B cell (primary cell): ENCODE results near the gene ZNF638. TPM values are rescaled to one million over a fixed set of nuclear protein-coding genes. Genes with fewer than 3 reads are reported as not detected.

Experiments
- ATAC-seq: fragments of 200-7000 bp; cut with Tn5 transposase; one replicate; pipeline ENCODE4 v1.10.0; 2021; ENCODE audit warnings: low read depth, mild to moderate bottlenecking, moderate number of reproducible peaks, moderate library complexity
- CTCF ChIA-PET: fragments of 350-600 bp; sonication (Branson Sonifier 250); formaldehyde crosslinking; loops from one replicate; lab custom pipeline; 2021; ENCODE audit warnings: antibody characterized with exemption, inconsistent platforms; lab: Charles Lee
- POLR2A ChIA-PET: fragments of 350-600 bp; sonication (Branson Sonifier 250); formaldehyde crosslinking; loops from one replicate; lab custom pipeline; 2021; ENCODE audit warnings: antibody characterized with exemption; lab: Charles Lee
- DNase-seq: peaks from one replicate; pipeline ENCODE4 v3.0.0; 2013
- H2AFZ ChIP-seq: 2 replicates; pipeline ENCODE4 v1.6.1; 2012; ENCODE audit warnings: mild to moderate bottlenecking, low read depth, low read length; ENCODE audit not compliant: insufficient read depth, poor library complexity, severe bottlenecking
- H3K27ac ChIP-seq, 2 donors: 1 replicate in 1 of 2; 2 replicates in 1 of 2; pipeline ENCODE4 v1.5.1; 2012 to 2013; ENCODE audit warnings: low read length in 2 of 2, mild to moderate bottlenecking in 2 of 2, moderate library complexity in 1 of 2
- H3K27me3 ChIP-seq, 4 experiments: fragments of 200-600 bp in 1 of 4; sonication (generic) in 1 of 4; replicated peaks in 1 of 4; 1 replicate in 2 of 4; 2 replicates in 2 of 4; pipeline versions ENCODE4 v1.6.1 to v1.7.0; 2013 to 2016; ENCODE audit warnings: low read length in 3 of 4, mild to moderate bottlenecking in 2 of 4, mixed read lengths in 1 of 4, moderate library complexity in 1 of 4; ENCODE audit not compliant: insufficient read depth in 4 of 4, control insufficient read depth in 3 of 4; ENCODE audit errors: control extremely low read depth in 1 of 4
- H3K36me3 ChIP-seq, 2 experiments: replicated peaks in 1 of 2; 1 replicate in 1 of 2; 2 replicates in 1 of 2; pipeline versions ENCODE4 v1.6.1 to v1.7.1; 2013; ENCODE audit warnings: low read length in 1 of 2; ENCODE audit not compliant: insufficient read depth in 2 of 2, control insufficient read depth in 1 of 2; ENCODE audit errors: control extremely low read depth in 1 of 2, extremely low read depth in 1 of 2
- H3K4me1 ChIP-seq, 2 donors: fragments of 200-600 bp in 1 of 2; sonication (generic) in 1 of 2; 1 replicate in 1 of 2; 2 replicates in 1 of 2; pipeline versions ENCODE4 v1.5.1 to v1.6.1; 2013 to 2017; ENCODE audit warnings: low read length in 2 of 2; ENCODE audit not compliant: control insufficient read depth in 2 of 2, insufficient read depth in 2 of 2
- H3K4me2 ChIP-seq: replicated peaks from 2 replicates; pipeline ENCODE3; 2012; ENCODE audit warnings: mild to moderate bottlenecking, low read depth, low read length; ENCODE audit not compliant: poor library complexity, severe bottlenecking
- H3K4me3 ChIP-seq, 5 experiments: fragments of 200-600 bp in 1 of 5; sonication (generic) in 1 of 5; 1 replicate in 3 of 5; 2 replicates in 2 of 5; pipeline versions ENCODE4 v1.5.1 to v1.7.0; 2011 to 2016; ENCODE audit warnings: low read length in 4 of 5, mild to moderate bottlenecking in 4 of 5, low read depth in 2 of 5, control low read depth in 1 of 5, moderate library complexity in 1 of 5; ENCODE audit not compliant: insufficient read depth in 1 of 5; ENCODE audit errors: control extremely low read depth in 1 of 5, extremely low read depth in 1 of 5
- H3K79me2 ChIP-seq: fragments of 200-600 bp; sonication (generic); one replicate; pipeline ENCODE4 v1.6.0; 2016; ENCODE audit warnings: low read length; ENCODE audit not compliant: control insufficient read depth, insufficient read depth
- H3K9ac ChIP-seq: fragments of 200-600 bp; sonication (generic); 2 replicates; pipeline ENCODE4 v1.6.1; 2017; ENCODE audit warnings: mild to moderate bottlenecking, low read length, moderate library complexity
- H3K9me3 ChIP-seq, 3 donors: one replicate each; pipeline versions ENCODE4 v1.6.1 to v1.7.1; 2013; ENCODE audit warnings: low read length in 2 of 3; ENCODE audit not compliant: control insufficient read depth in 2 of 3, insufficient read depth in 1 of 3; ENCODE audit errors: control extremely low read depth in 1 of 3
- H4K20me1 ChIP-seq: 2 replicates; pipeline ENCODE4 v1.6.0; 2012; ENCODE audit warnings: mild to moderate bottlenecking, low read length; ENCODE audit not compliant: insufficient read depth, control insufficient read depth, poor library complexity, severe bottlenecking
- H3K27ac Mint-ChIP-seq: one replicate; pipeline ENCODE4 v1.8.0; 2021; ENCODE audit warnings: mixed read lengths
- H3K27me3 Mint-ChIP-seq: one replicate; pipeline ENCODE4 v1.8.0; 2021; ENCODE audit warnings: mixed read lengths
- H3K4me1 Mint-ChIP-seq: one replicate; pipeline ENCODE4 v1.8.0; 2021; ENCODE audit warnings: mixed read lengths
- H3K4me3 Mint-ChIP-seq: one replicate; pipeline ENCODE4 v1.8.0; 2021; ENCODE audit warnings: mixed read lengths
- H3K9me3 Mint-ChIP-seq: one replicate; pipeline ENCODE4 v1.8.0; 2022; ENCODE audit warnings: mixed read lengths; ENCODE audit not compliant: insufficient read depth
- CTCF ChIP-seq: fragments of 200-600 bp; IDR thresholded peaks from one replicate; pipeline ENCODE4 v1.8.0; 2022; ENCODE audit warnings: antibody characterized with exemption, mild to moderate bottlenecking
- EZH2 ChIP-seq: IDR thresholded peaks from 2 replicates; pipeline ENCODE4 v1.6.1; 2012; ENCODE audit warnings: borderline replicate concordance, low read depth, mild to moderate bottlenecking, moderate library complexity, low read length; ENCODE audit not compliant: insufficient read depth, poor library complexity, severe bottlenecking
- WGBS: methylation state at CpG from one replicate; pipeline ENCODE4 v1.1.5; 2013; ENCODE audit warnings: missing lambda C conversion rate; ENCODE audit not compliant: insufficient coverage; 5-methylcytosine and 5-hydroxymethylcytosine counted together
- intact Hi-C: fragments of 100-400 bp; cut with micrococcal nuclease; formaldehyde crosslinking; loops from one replicate; pipeline ENCODE4 v1.10.0; 2022
- polyA plus RNA-seq: library from polyadenylated mRNA; depleted of rRNA; stranded (reverse); fragments of >200 nt; gene quantifications from 2 replicates; pipeline ENCODE4 v1.2.3, GENCODE V29; 2012
- total RNA-seq, 2 donors: library from RNA; stranded (reverse); fragments of 120-200 nt in 1 of 2; gene quantifications; 1 replicate in 1 of 2; 2 replicates in 1 of 2; pipeline versions ENCODE4 v1.2.3 to v1.2.4, GENCODE V29; 2013 to 2022

ZNF638 gene
- total and polyA plus RNA-seq, 2 donors (not counting 1 experiment from before 2014, with no cell fraction given) = 60.1 to 221 TPM

- H3K79me2 ChIP-seq = no peaks in the 10 kb centered on the region
- CTCF ChIA-PET = no interaction called here
Measured at GRCh38 chr2:71291398-71291797, 40.2 kb upstream of the ZNF638 start.

GRCh38 chr2:71292159-71292558, 39.4 kb upstream of the ZNF638 start:
- Mint-ChIP-seq H3K27me3 (no peaks in the 10 kb centered on the region), H3K27ac (no peak overlapping the region), H3K9me3 (no peaks in the 10 kb centered on the region), H3K4me1 (no peaks in the 10 kb centered on the region), H3K4me3 (no peak overlapping the region)
- no peaks in the 10 kb centered on the region for H3K79me2 ChIP-seq
- H3K4me3 ChIP-seq = no peak overlapping the region
- no peaks in the 10 kb centered on the region for H4K20me1 ChIP-seq
- no peak overlapping the region for H2AFZ ChIP-seq
- H3K27me3 ChIP-seq = peaks cover 0 to 4% (median under 1%) of the 10 kb centered on the region in 4 experiments
- H3K9ac ChIP-seq = no peak overlapping the region
- no peak for DNase-seq
- POLR2A ChIA-PET = no interaction called here
- H3K4me1 ChIP-seq = no peaks in the 10 kb centered on the region
- no peaks in the 10 kb centered on the region for H3K9me3 ChIP-seq
- CTCF ChIA-PET = no interaction called here
- WGBS = no CpG with 5 or more reads among the region's 1 CpG
- ATAC-seq = no peak
- no peak overlapping the region for H3K27ac ChIP-seq
- no peak overlapping the region for H3K4me2 ChIP-seq
- no peak for TF ChIP-seq EZH2
- no peak for TF ChIP-seq CTCF
- intact Hi-C loops = no loop called here
- no peaks in the 10 kb centered on the region for H3K36me3 ChIP-seq

More at GRCh38 chr2:71291398-71291797, 40.2 kb upstream of the ZNF638 start:
- Mint-ChIP-seq H3K4me1 (no peaks in the 10 kb centered on the region), H3K27me3 (no peaks in the 10 kb centered on the region), H3K27ac (no peak overlapping the region), H3K9me3 (no peaks in the 10 kb centered on the region), H3K4me3 (no peak overlapping the region)
- no peaks in the 10 kb centered on the region for H3K9me3 ChIP-seq
- H3K36me3 ChIP-seq = no peaks in the 10 kb centered on the region
- H4K20me1 ChIP-seq = no peaks in the 10 kb centered on the region
- 88% methylated on average over 1 of the region's 4 CpGs for WGBS
- intact Hi-C loops = no loop called here
- no peak for TF ChIP-seq CTCF
- no peak for TF ChIP-seq EZH2
- H3K27me3 ChIP-seq = peaks cover 0 to 4% (median 1%) of the 10 kb centered on the region in 4 experiments
- no peak overlapping the region for H3K4me3 ChIP-seq
- H3K4me1 ChIP-seq = no peaks in the 10 kb centered on the region
- no peak overlapping the region for H3K9ac ChIP-seq
- ATAC-seq (no peak), DNase-seq (no peak)
- H3K27ac ChIP-seq = no peak overlapping the region
- no peak overlapping the region for H3K4me2 ChIP-seq
- no peak overlapping the region for H2AFZ ChIP-seq
- POLR2A ChIA-PET = no interaction called here
